ENCODE results near the gene ARHGAP25. TPM values are rescaled to one million over a fixed set of nuclear protein-coding genes. Genes with fewer than 3 reads are reported as not detected.

ARHGAP25 gene
- total RNA-seq, 4 donors from 2014 or later: 2.2 to 11.6 (median 7.2) TPM

- Histone ChIP-seq H3K36me3 (no peaks in the 10 kb centered on the region), H3K4me1 (no peaks in the 10 kb centered on the region), H3K27ac (no peak overlapping the region), H3K9me3 (no peaks in the 10 kb centered on the region), H3K4me3 (no peak overlapping the region), H3K27me3 (no peaks in the 10 kb centered on the region)
- no peak for TF ChIP-seq EP300 (IDR thresholded peaks at IDR 0.05; ENCODE audit: low read depth)
- no peak for TF ChIP-seq CTCF (IDR thresholded peaks at IDR 0.05)
- no peak for TF ChIP-seq POLR2AphosphoS5 (IDR thresholded peaks at IDR 0.05)
- TF ChIP-seq POLR2A (IDR thresholded peaks at IDR 0.05): no peak
- intact Hi-C loops (cut with DNase I; ENCODE audit: low total_unique reads): no loop called here
- DNase-seq: no peak
- in situ Hi-C loops (cut with MboI; ENCODE audit: low pct_ligation_motif_present in 1 of 4, low pct_unique_long_range_greater_than_20kb in 1 of 4, low sequenced_read_pairs in 3 of 4): loop anchor here in 1 of 4 donors (10.0 kb wide), 1 partner anchor 49 kb away; no protein-coding TSS in a partner anchor
- WGBS, 2 donors (ENCODE audit: low coverage in 1 of 2): 78 to 86% methylated on average over 2 to 3 of the region's 3 CpGs
Measured at GRCh38 chr2:68846091-68846490, 111.5 kb downstream of the ARHGAP25 start.

- Histone ChIP-seq H3K4me3 (no peak overlapping the region), H3K9me3 (no peaks in the 10 kb centered on the region), H3K4me1 (no peaks in the 10 kb centered on the region), H3K27me3 (no peaks in the 10 kb centered on the region), H3K36me3 (no peaks in the 10 kb centered on the region), H3K27ac (no peak overlapping the region)
- DNase-seq: no peak
- in situ Hi-C loops (cut with MboI; ENCODE audit: low pct_ligation_motif_present in 1 of 4, low pct_unique_long_range_greater_than_20kb in 1 of 4, low sequenced_read_pairs in 3 of 4): loop anchor here in 1 of 4 donors (10.0 kb wide), 1 partner anchor 47 kb away; no protein-coding TSS in a partner anchor
- intact Hi-C loops (cut with DNase I; ENCODE audit: low total_unique reads): no loop called here
- TF ChIP-seq CTCF (IDR thresholded peaks at IDR 0.05): no peak
- TF ChIP-seq EP300 (IDR thresholded peaks at IDR 0.05; ENCODE audit: low read depth): no peak
- no peak for TF ChIP-seq POLR2AphosphoS5 (IDR thresholded peaks at IDR 0.05)
- no peak for TF ChIP-seq POLR2A (IDR thresholded peaks at IDR 0.05)
Measured at GRCh38 chr2:68847751-68848150, 113.1 kb downstream of the ARHGAP25 start.

GRCh38 chr2:68849579-68850030, 115.0 kb downstream of the ARHGAP25 start:
- Histone ChIP-seq H3K36me3 (no peaks in the 10 kb centered on the region), H3K27me3 (no peaks in the 10 kb centered on the region), H3K27ac (no peak overlapping the region), H3K4me3 (no peak overlapping the region), H3K4me1 (no peaks in the 10 kb centered on the region), H3K9me3 (no peaks in the 10 kb centered on the region)
- in situ Hi-C loops (cut with MboI; ENCODE audit: low pct_ligation_motif_present in 1 of 4, low pct_unique_long_range_greater_than_20kb in 1 of 4, low sequenced_read_pairs in 3 of 4): loop anchor here in 1 of 4 donors (10.0 kb wide), 1 partner anchor 45 kb away; no protein-coding TSS in a partner anchor
- TF ChIP-seq POLR2AphosphoS5 (IDR thresholded peaks at IDR 0.05) (no peak), EP300 (IDR thresholded peaks at IDR 0.05; ENCODE audit: low read depth) (no peak)
- intact Hi-C loops (cut with DNase I; ENCODE audit: low total_unique reads): no loop called here
- no peak for DNase-seq
- 64 to 74% methylated on average over 2 to 4 of the region's 4 CpGs for WGBS, 2 donors (ENCODE audit: low coverage in 1 of 2)

- WGBS, 2 donors (ENCODE audit: low coverage in 1 of 2): 75 to 94% methylated on average over 2 to 3 of the region's 3 CpGs
- in situ Hi-C loops (cut with MboI; ENCODE audit: low pct_ligation_motif_present in 1 of 4, low pct_unique_long_range_greater_than_20kb in 1 of 4, low sequenced_read_pairs in 3 of 4): no loop called here
- intact Hi-C loops (cut with DNase I; ENCODE audit: low total_unique reads): no loop called here
Measured at GRCh38 chr2:68850524-68850923, 115.9 kb downstream of the ARHGAP25 start.

More at GRCh38 chr2:68850524-68850923, 115.9 kb downstream of the ARHGAP25 start:
- Histone ChIP-seq H3K9me3 (no peaks in the 10 kb centered on the region), H3K36me3 (no peaks in the 10 kb centered on the region), H3K27ac (no peak overlapping the region), H3K4me1 (no peaks in the 10 kb centered on the region), H3K27me3 (no peaks in the 10 kb centered on the region), H3K4me3 (no peak overlapping the region)
- TF ChIP-seq EP300 (IDR thresholded peaks at IDR 0.05; ENCODE audit: low read depth) (no peak), POLR2A (IDR thresholded peaks at IDR 0.05) (no peak), CTCF (IDR thresholded peaks at IDR 0.05) (no peak)
- no peak for DNase-seq
